ENCODE data around the gene SOHLH1. TPM values are rescaled to one million over a fixed set of nuclear protein-coding genes. Genes with fewer than 3 reads are reported as not detected.

Gene SOHLH1
- total RNA-seq, 1 experiment from 2014 or later, result not detected

- TF ChIP-seq HMGXB4 (CRISPR knock-in tag; IDR thresholded peaks at IDR 0.05) (no peak), ZNF423 (CRISPR knock-in tag; IDR thresholded peaks at IDR 0.05) (no peak)
Measured at GRCh38 chr9:135681161-135681560, 18.1 kb downstream of the SOHLH1 start (continued).

GRCh38 chr9:135680056-135680455 lies 19.2 kb downstream of the SOHLH1 start:
- TF ChIP-seq NFE2L1 (CRISPR knock-in tag; IDR thresholded peaks at IDR 0.05), result no peak
- no peak for TF ChIP-seq ZNF121 (CRISPR knock-in tag; IDR thresholded peaks at IDR 0.05)
- TF ChIP-seq ZSCAN18 (CRISPR knock-in tag; IDR thresholded peaks at IDR 0.05), result no peak
- no peak for TF ChIP-seq MLX (CRISPR knock-in tag; IDR thresholded peaks at IDR 0.05)
- no peak for TF ChIP-seq IRF2 (CRISPR knock-in tag; IDR thresholded peaks at IDR 0.05; ENCODE audit: borderline replicate concordance, low read depth)
- TF ChIP-seq ZNF671 (CRISPR knock-in tag; IDR thresholded peaks at IDR 0.05), result no peak
- no peak for TF ChIP-seq ZMAT4 (CRISPR knock-in tag; IDR thresholded peaks at IDR 0.05)
- no peak for TF ChIP-seq SOX15 (CRISPR knock-in tag; IDR thresholded peaks at IDR 0.05)
- no peak for TF ChIP-seq ZNF416 (CRISPR knock-in tag; IDR thresholded peaks at IDR 0.05)
- no peak for TF ChIP-seq TEAD4 (CRISPR knock-in tag; IDR thresholded peaks at IDR 0.05)
- no peak for TF ChIP-seq CBFB (CRISPR knock-in tag; IDR thresholded peaks at IDR 0.05; ENCODE audit: low read depth)
- TF ChIP-seq NR1H2 (CRISPR knock-in tag; IDR thresholded peaks at IDR 0.05), result no peak
- TF ChIP-seq RORB (CRISPR knock-in tag; IDR thresholded peaks at IDR 0.05), result no peak
- no peak for TF ChIP-seq PRRX2 (CRISPR knock-in tag; IDR thresholded peaks at IDR 0.05)
- TF ChIP-seq ESRRA (CRISPR knock-in tag; IDR thresholded peaks at IDR 0.05; ENCODE audit: borderline replicate concordance), result no peak
- H3K4me1 Mint-ChIP-seq, result peaks cover 24% of the 10 kb centered on the region
- ChIA-PET CTCF (no interaction called here), POLR2A (no interaction called here)
- no peaks in the 10 kb centered on the region for H3K36me3 Mint-ChIP-seq
- H3K27me3 Mint-ChIP-seq (ENCODE audit: low read depth), result no peaks in the 10 kb centered on the region; the same call in 1 of the 2 replicates
- DNase-seq (ENCODE audit: low spot score), result no peak
- peaks cover 3% of the 10 kb centered on the region; the same call in 1 of the 2 replicates for H3K9me3 Mint-ChIP-seq
- H3K4me3 Mint-ChIP-seq, result no peak overlapping the region
- H3K27ac Mint-ChIP-seq, result no peak overlapping the region
- ATAC-seq, result no peak

- Mint-ChIP-seq H3K4me1 (peaks cover 24% of the 10 kb centered on the region), H3K27me3 (ENCODE audit: low read depth) (no peaks in the 10 kb centered on the region; the same call in 1 of the 2 replicates), H3K36me3 (no peaks in the 10 kb centered on the region), H3K27ac (no peak overlapping the region), H3K9me3 (peaks cover 3% of the 10 kb centered on the region; the same call in 1 of the 2 replicates), H3K4me3 (no peak overlapping the region)
- DNase-seq (ENCODE audit: low spot score) (no peak), ATAC-seq (no peak)
- POLR2A ChIA-PET, result interaction anchor here (0.8 kb wide), 1 partner anchor 30 kb away, joined by 3 read pairs; no protein-coding TSS in a partner anchor
- CTCF ChIA-PET, result no interaction called here
- TF ChIP-seq FOXP4 (CRISPR knock-in tag; IDR thresholded peaks at IDR 0.05) (no peak), CREB1 (CRISPR knock-in tag; IDR thresholded peaks at IDR 0.05) (no peak), CDX4 (CRISPR knock-in tag; IDR thresholded peaks at IDR 0.05; ENCODE audit: borderline replicate concordance) (no peak), SMAD3 (CRISPR knock-in tag; IDR thresholded peaks at IDR 0.05; ENCODE audit: borderline replicate concordance) (no peak), ATF1 (CRISPR knock-in tag; IDR thresholded peaks at IDR 0.05) (no peak), ETV6 (CRISPR knock-in tag; IDR thresholded peaks at IDR 0.05) (no peak), NR3C1 (CRISPR knock-in tag; conservative IDR thresholded peaks at IDR 0.05; ENCODE audit: low read depth) (no peak), ZNF425 (CRISPR knock-in tag; conservative IDR thresholded peaks at IDR 0.05) (no peak)
Measured at GRCh38 chr9:135678236-135679017, 20.9 kb downstream of the SOHLH1 start.

All from WTC11 (cell line).